ENCODE measurements around the gene A3GALT2.

GRCh38 chr1:33259879-33260278 is 61.0 kb downstream of the A3GALT2 start:
- TF ChIP-seq CTCF (IDR thresholded peaks at IDR 0.05; ENCODE audit: low read depth, low read length) = no peak
- TF ChIP-seq POLR2A (IDR thresholded peaks at IDR 0.05; ENCODE audit: extremely low read depth, insufficient read length) = no peak
- no peak for TF ChIP-seq MAX (IDR thresholded peaks at IDR 0.05; ENCODE audit: low read depth, low read length)

Measured in NB4 (cell line).